H1 (cell line): Measurements from ENCODE around the gene PTPN7. TPM values are rescaled to one million over a fixed set of nuclear protein-coding genes. Genes with fewer than 3 reads are reported as not detected.

Experiments used
- CHD1 ChIP-seq: IDR thresholded peaks from 2 replicates; pipeline ENCODE4 v1.6.1; 2012; ENCODE audit warnings: low read depth, low read length, improper control_type of control experiment
- polyA plus RNA-seq, 7 experiments: library from polyadenylated mRNA; depleted of rRNA in 3 of 7; stranded (reverse) in 5 of 7; unstranded in 2 of 7; fragments of >200 nt in 5 of 7; fragments of 200-250 nt in 2 of 7; gene quantifications; 1 replicate in 5 of 7; 2 replicates in 1 of 7; 4 replicates in 1 of 7; pipeline versions ENCODE4 v1.2.1 to v1.2.3, GENCODE V29; 2011 to 2013; ENCODE audit warnings: missing spikeins in 2 of 7, mixed read lengths in 2 of 7
- total RNA-seq: library from RNA; stranded (reverse); fragmentation: NEBNext Ultra II Directional; extraction: Animal tissue kit (Norgen Biotek cat#: 25700); gene quantifications from 2 replicates; pipeline ENCODE4 v1.2.1, GENCODE V29; 2021

The PTPN7 gene
- total and polyA plus RNA-seq, 2 of the 8 experiments (the other 6 are each of a cell fraction or from before 2014, with no cell fraction given) = 0.20 TPM; not detected in 1

DNA sequence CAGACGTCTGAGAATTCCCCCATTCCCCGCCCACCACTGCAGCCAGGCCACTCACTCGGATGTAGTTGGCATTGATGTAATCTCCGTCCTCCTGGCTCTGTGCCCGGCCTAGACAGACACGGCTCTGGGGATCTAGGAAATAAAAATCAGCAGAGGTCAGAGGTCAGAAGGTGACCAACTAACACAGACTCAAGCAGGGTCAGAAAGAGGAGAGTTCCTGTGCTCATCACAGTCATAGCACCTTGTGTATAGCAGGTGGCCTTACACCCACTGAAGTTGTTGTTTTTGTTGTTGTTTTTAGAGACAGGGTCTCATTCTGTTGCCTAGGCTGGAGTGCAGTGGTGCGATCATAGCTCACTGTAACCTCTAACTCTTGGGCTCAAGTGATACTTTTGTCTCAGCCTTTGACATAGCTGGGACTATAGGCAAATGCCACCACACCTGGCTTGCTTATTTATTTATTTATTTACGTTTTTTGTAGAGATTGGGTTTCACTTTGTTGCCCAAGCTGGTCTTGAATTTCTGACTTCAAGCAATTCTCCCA is 4.9 kb downstream of the PTPN7 start (continued):
- no peak for TF ChIP-seq CHD1
- TF ChIP-seq, all 59 proteins: peak for 0
